NT2/D1 (cell line): ENCODE measurements around the gene SCO1.

ENCODE experiments used
- SUZ12 ChIP-seq: IDR thresholded peaks from 2 replicates; pipeline ENCODE4 v1.6.1; 2011; ENCODE audit not compliant: insufficient read length, insufficient read depth; ENCODE audit errors: extremely low read depth
- YY1 ChIP-seq: IDR thresholded peaks from 2 replicates; pipeline ENCODE4 v1.6.1; 2011; ENCODE audit not compliant: insufficient read length, insufficient read depth
- ZNF274 ChIP-seq: IDR thresholded peaks from 2 replicates; pipeline ENCODE4 v1.6.1; 2011; ENCODE audit warnings: mild to moderate bottlenecking, low read depth, low read length

- no peak for TF ChIP-seq YY1
- no peak for TF ChIP-seq SUZ12
- TF ChIP-seq ZNF274, result no peak
Observed at GRCh38 chr17:10739386-10739785, 42.1 kb upstream of the SCO1 start.
